Lung (tissue), 12 donors: ENCODE data around the gene ZDHHC13. TPM values are rescaled to one million over a fixed set of nuclear protein-coding genes. Genes with fewer than 3 reads are reported as not detected.

Source experiments
- ATAC-seq: fragments of 200-7000 bp; cut with Tn5 transposase; one replicate; pipeline ENCODE4 v1.9.1; 2020; ENCODE audit warnings: moderate number of reproducible peaks; ENCODE audit not compliant: insufficient read depth, low FRiP score
- DNase-seq, 3 donors: peaks; one replicate each; pipeline ENCODE4 v3.0.0-alpha.2; 2013 to 2017
- H3K27ac ChIP-seq, 2 donors: one replicate each; pipeline ENCODE4 v1.5.1; 2013; ENCODE audit warnings: mild to moderate bottlenecking in 2 of 2, moderate library complexity in 2 of 2, control low read depth in 1 of 2, inconsistent platforms in 1 of 2, low read depth in 1 of 2, low read length in 1 of 2
- H3K27me3 ChIP-seq, 3 donors: one replicate each; pipeline ENCODE4 v1.5.1; 2013; ENCODE audit warnings: low read length in 2 of 3; ENCODE audit not compliant: control insufficient read depth in 3 of 3, insufficient read depth in 3 of 3
- H3K36me3 ChIP-seq, 4 donors: one replicate each; pipeline ENCODE4 v1.5.1; 2013; ENCODE audit warnings: low read length in 4 of 4, mild to moderate bottlenecking in 1 of 4, moderate library complexity in 1 of 4; ENCODE audit not compliant: control insufficient read depth in 4 of 4, insufficient read depth in 4 of 4
- H3K4me1 ChIP-seq, 5 donors: one replicate each; pipeline ENCODE4 v1.5.1; 2013; ENCODE audit warnings: low read length in 5 of 5, mild to moderate bottlenecking in 2 of 5, moderate library complexity in 1 of 5; ENCODE audit not compliant: control insufficient read depth in 5 of 5, insufficient read depth in 5 of 5
- H3K4me3 ChIP-seq: one replicate; pipeline ENCODE4 v1.5.1; 2013; ENCODE audit warnings: mild to moderate bottlenecking, control low read depth, moderate library complexity
- H3K9ac ChIP-seq, 2 donors: one replicate each; pipeline ENCODE4 v1.5.1; 2013; ENCODE audit warnings: low read length in 2 of 2, control low read depth in 1 of 2; ENCODE audit not compliant: insufficient read depth in 1 of 2
- H3K9me3 ChIP-seq, 4 donors: one replicate each; pipeline ENCODE4 v1.5.1; 2013; ENCODE audit warnings: low read length in 3 of 4, mild to moderate bottlenecking in 1 of 4, moderate library complexity in 1 of 4; ENCODE audit not compliant: control insufficient read depth in 4 of 4, insufficient read depth in 3 of 4
- WGBS, 2 donors: extraction: QIAGEN DNeasy Blood & Tissue Kit; methylation state at CpG; one replicate each; pipeline ENCODE4 v1.1.7; 2013; 5-methylcytosine and 5-hydroxymethylcytosine counted together
- polyA plus RNA-seq, 2 donors: library from polyadenylated mRNA; stranded (reverse); fragments of 200-250 nt; gene quantifications; one replicate each; pipeline ENCODE4 v1.2.1, GENCODE V29; 2013
- total RNA-seq, 2 donors: library from RNA; depleted of rRNA in 1 of 2; stranded (reverse); fragments of >200 nt in 1 of 2; gene quantifications; one replicate each; pipeline ENCODE4 v1.2.1, GENCODE V29; 2014 to 2021
- TF ChIP-seq, protein P1 (sequence below): IDR thresholded peaks from 2 replicates; pipeline ENCODE4 v1.5.1; 2012; ENCODE audit warnings: mild to moderate bottlenecking; ENCODE audit errors: control extremely low read depth, extremely low read depth
- donor health status: control.
- donor health status: control.
- donor health status: Bipolar disorder and iron deficiency.
- donor health status: healthy.
- donor health status: DM: yes; HTN: yes; CAD: no.

Gene ZDHHC13
- total and polyA plus RNA-seq, 4 donors, result 10.6 to 20.0 (median 12.4) TPM

DNA sequence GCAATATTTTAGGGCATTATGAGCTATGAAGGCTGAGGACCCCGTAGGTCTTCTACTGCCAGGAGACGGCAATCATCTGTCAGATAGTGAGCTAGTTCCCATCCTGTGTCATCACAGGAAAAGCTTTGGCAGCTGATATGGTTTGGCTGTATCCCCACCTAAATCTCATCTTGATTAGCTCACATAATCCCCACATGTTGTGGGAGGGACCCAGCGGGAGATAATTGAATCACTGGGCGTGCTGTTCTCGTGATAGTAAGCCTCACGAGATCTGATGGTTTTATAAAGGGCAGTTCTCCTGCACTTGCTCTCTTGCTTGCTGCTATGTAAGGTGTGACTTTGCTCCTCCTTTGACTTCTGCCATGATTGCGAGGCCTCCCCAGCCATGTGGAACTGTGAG, 66.7 kb downstream of the ZDHHC13 start:
- no peak overlapping the region for H3K4me3 ChIP-seq
- H3K27me3 ChIP-seq, result no peaks in the 10 kb centered on the region
- H3K9ac ChIP-seq, result no peak overlapping the region
- H3K36me3 ChIP-seq, result peaks cover 0 to 14% (median 0%) of the 10 kb centered on the region in 4 donors
- TF ChIP-seq, protein P1, sequence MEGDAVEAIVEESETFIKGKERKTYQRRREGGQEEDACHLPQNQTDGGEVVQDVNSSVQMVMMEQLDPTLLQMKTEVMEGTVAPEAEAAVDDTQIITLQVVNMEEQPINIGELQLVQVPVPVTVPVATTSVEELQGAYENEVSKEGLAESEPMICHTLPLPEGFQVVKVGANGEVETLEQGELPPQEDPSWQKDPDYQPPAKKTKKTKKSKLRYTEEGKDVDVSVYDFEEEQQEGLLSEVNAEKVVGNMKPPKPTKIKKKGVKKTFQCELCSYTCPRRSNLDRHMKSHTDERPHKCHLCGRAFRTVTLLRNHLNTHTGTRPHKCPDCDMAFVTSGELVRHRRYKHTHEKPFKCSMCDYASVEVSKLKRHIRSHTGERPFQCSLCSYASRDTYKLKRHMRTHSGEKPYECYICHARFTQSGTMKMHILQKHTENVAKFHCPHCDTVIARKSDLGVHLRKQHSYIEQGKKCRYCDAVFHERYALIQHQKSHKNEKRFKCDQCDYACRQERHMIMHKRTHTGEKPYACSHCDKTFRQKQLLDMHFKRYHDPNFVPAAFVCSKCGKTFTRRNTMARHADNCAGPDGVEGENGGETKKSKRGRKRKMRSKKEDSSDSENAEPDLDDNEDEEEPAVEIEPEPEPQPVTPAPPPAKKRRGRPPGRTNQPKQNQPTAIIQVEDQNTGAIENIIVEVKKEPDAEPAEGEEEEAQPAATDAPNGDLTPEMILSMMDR, result no peak
- no peaks in the 10 kb centered on the region for H3K4me1 ChIP-seq
- ATAC-seq, result no peak
- DNase-seq, result no peak
- 91% methylated on average over 7 of the region's 7 CpGs for WGBS, 2 donors
- no peak overlapping the region for H3K27ac ChIP-seq
- peaks cover 0 to 3% (median 0%) of the 10 kb centered on the region in 4 donors for H3K9me3 ChIP-seq

DNA sequence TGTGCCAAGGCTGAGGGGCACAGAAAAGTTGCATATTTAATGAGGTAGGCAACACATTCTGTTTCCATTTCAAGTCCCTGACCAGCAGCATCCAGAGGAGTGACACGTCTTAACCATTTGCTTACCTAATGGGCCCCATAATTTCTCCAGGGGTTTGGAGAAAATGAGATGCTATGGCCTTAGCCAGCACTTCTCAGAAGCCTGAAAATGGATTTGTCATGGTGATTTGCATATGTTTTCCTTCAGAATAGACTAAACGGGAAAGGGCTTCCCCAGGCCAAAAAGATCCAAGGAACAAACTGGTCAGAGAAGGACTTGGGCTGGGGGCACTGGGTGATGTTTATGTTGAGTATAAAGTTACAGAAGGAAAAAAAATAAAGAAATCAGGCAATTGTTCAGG, 68.1 kb downstream of the ZDHHC13 start:
- Histone ChIP-seq H3K27ac (no peak overlapping the region), H3K4me3 (no peak overlapping the region), H3K36me3 (peaks cover 0 to 15% (median 0%) of the 10 kb centered on the region in 4 donors), H3K27me3 (no peaks in the 10 kb centered on the region), H3K4me1 (no peaks in the 10 kb centered on the region), H3K9me3 (peaks cover 0 to 3% (median 0%) of the 10 kb centered on the region in 4 donors), H3K9ac (no peak overlapping the region)
- TF ChIP-seq, protein P1, result no peak
- DNase-seq, result no peak
- ATAC-seq, result no peak
- WGBS, 2 donors, result 77 to 82% methylated on average over 2 of the region's 2 CpGs

DNA sequence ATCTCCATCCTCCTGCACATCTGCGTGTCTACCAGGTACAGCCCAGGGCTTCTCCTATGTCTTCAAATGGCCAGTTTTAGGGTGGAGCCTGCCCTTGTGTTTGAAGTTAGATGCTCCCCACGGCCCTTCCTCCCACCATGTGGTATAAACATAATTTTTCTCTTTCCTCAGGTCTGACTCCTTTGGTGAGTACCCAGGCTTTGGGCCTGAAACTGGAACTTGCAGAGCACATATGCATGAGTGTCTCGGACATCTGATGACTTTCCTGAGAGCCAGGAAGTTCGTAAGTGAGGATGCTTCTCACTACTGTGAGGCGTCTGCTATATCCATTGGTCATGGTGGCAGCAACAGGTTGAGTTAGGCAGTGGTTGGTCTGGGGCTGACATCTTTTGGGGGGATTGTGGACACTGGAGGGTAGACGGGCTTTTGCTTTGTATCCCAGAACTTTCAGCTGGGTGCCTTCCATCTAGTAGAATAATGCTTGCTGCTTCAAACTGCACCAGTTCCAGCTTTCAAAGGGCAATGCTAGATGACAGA, 68.6 kb downstream of the ZDHHC13 start:
- Histone ChIP-seq H3K4me1 (no peaks in the 10 kb centered on the region), H3K4me3 (no peak overlapping the region), H3K9me3 (peaks cover 0 to 3% (median 0%) of the 10 kb centered on the region in 4 donors), H3K27me3 (no peaks in the 10 kb centered on the region), H3K36me3 (peaks cover 0 to 15% (median 0%) of the 10 kb centered on the region in 4 donors), H3K27ac (no peak overlapping the region), H3K9ac (no peak overlapping the region)
- no peak for ATAC-seq
- no peak for DNase-seq
- TF ChIP-seq, protein P1, result no peak
- 72% methylated on average over 6 of the region's 6 CpGs for WGBS, 2 donors
